B cell (primary cell): ENCODE data around the gene PSMA3. TPM values are rescaled to one million over a fixed set of nuclear protein-coding genes. Genes with fewer than 3 reads are reported as not detected.

Experiments used
- ATAC-seq: fragments of 200-7000 bp; cut with Tn5 transposase; one replicate; pipeline ENCODE4 v1.10.0; 2021; ENCODE audit warnings: low read depth, mild to moderate bottlenecking, moderate number of reproducible peaks, moderate library complexity
- CTCF ChIA-PET: fragments of 350-600 bp; sonication (Branson Sonifier 250); formaldehyde crosslinking; loops from one replicate; lab custom pipeline; 2021; ENCODE audit warnings: antibody characterized with exemption, inconsistent platforms; lab: Charles Lee
- POLR2A ChIA-PET: fragments of 350-600 bp; sonication (Branson Sonifier 250); formaldehyde crosslinking; loops from one replicate; lab custom pipeline; 2021; ENCODE audit warnings: antibody characterized with exemption; lab: Charles Lee
- DNase-seq: peaks from one replicate; pipeline ENCODE4 v3.0.0; 2013
- H2AFZ ChIP-seq: 2 replicates; pipeline ENCODE4 v1.6.1; 2012; ENCODE audit warnings: mild to moderate bottlenecking, low read depth, low read length; ENCODE audit not compliant: insufficient read depth, poor library complexity, severe bottlenecking
- H3K27ac ChIP-seq, 2 donors: 1 replicate in 1 of 2; 2 replicates in 1 of 2; pipeline ENCODE4 v1.5.1; 2012 to 2013; ENCODE audit warnings: low read length in 2 of 2, mild to moderate bottlenecking in 2 of 2, moderate library complexity in 1 of 2
- H3K27me3 ChIP-seq, 4 experiments: fragments of 200-600 bp in 1 of 4; sonication (generic) in 1 of 4; replicated peaks in 1 of 4; 1 replicate in 2 of 4; 2 replicates in 2 of 4; pipeline versions ENCODE4 v1.6.1 to v1.7.0; 2013 to 2016; ENCODE audit warnings: low read length in 3 of 4, mild to moderate bottlenecking in 2 of 4, mixed read lengths in 1 of 4, moderate library complexity in 1 of 4; ENCODE audit not compliant: insufficient read depth in 4 of 4, control insufficient read depth in 3 of 4; ENCODE audit errors: control extremely low read depth in 1 of 4
- H3K36me3 ChIP-seq, 2 experiments: replicated peaks in 1 of 2; 1 replicate in 1 of 2; 2 replicates in 1 of 2; pipeline versions ENCODE4 v1.6.1 to v1.7.1; 2013; ENCODE audit warnings: low read length in 1 of 2; ENCODE audit not compliant: insufficient read depth in 2 of 2, control insufficient read depth in 1 of 2; ENCODE audit errors: control extremely low read depth in 1 of 2, extremely low read depth in 1 of 2
- H3K4me1 ChIP-seq, 2 donors: fragments of 200-600 bp in 1 of 2; sonication (generic) in 1 of 2; 1 replicate in 1 of 2; 2 replicates in 1 of 2; pipeline versions ENCODE4 v1.5.1 to v1.6.1; 2013 to 2017; ENCODE audit warnings: low read length in 2 of 2; ENCODE audit not compliant: control insufficient read depth in 2 of 2, insufficient read depth in 2 of 2
- H3K4me2 ChIP-seq: replicated peaks from 2 replicates; pipeline ENCODE3; 2012; ENCODE audit warnings: mild to moderate bottlenecking, low read depth, low read length; ENCODE audit not compliant: poor library complexity, severe bottlenecking
- H3K4me3 ChIP-seq, 5 experiments: fragments of 200-600 bp in 1 of 5; sonication (generic) in 1 of 5; 1 replicate in 3 of 5; 2 replicates in 2 of 5; pipeline versions ENCODE4 v1.5.1 to v1.7.0; 2011 to 2016; ENCODE audit warnings: low read length in 4 of 5, mild to moderate bottlenecking in 4 of 5, low read depth in 2 of 5, control low read depth in 1 of 5, moderate library complexity in 1 of 5; ENCODE audit not compliant: insufficient read depth in 1 of 5; ENCODE audit errors: control extremely low read depth in 1 of 5, extremely low read depth in 1 of 5
- H3K79me2 ChIP-seq: fragments of 200-600 bp; sonication (generic); one replicate; pipeline ENCODE4 v1.6.0; 2016; ENCODE audit warnings: low read length; ENCODE audit not compliant: control insufficient read depth, insufficient read depth
- H3K9ac ChIP-seq: fragments of 200-600 bp; sonication (generic); 2 replicates; pipeline ENCODE4 v1.6.1; 2017; ENCODE audit warnings: mild to moderate bottlenecking, low read length, moderate library complexity
- H3K9me3 ChIP-seq, 3 donors: one replicate each; pipeline versions ENCODE4 v1.6.1 to v1.7.1; 2013; ENCODE audit warnings: low read length in 2 of 3; ENCODE audit not compliant: control insufficient read depth in 2 of 3, insufficient read depth in 1 of 3; ENCODE audit errors: control extremely low read depth in 1 of 3
- H4K20me1 ChIP-seq: 2 replicates; pipeline ENCODE4 v1.6.0; 2012; ENCODE audit warnings: mild to moderate bottlenecking, low read length; ENCODE audit not compliant: insufficient read depth, control insufficient read depth, poor library complexity, severe bottlenecking
- H3K27ac Mint-ChIP-seq: one replicate; pipeline ENCODE4 v1.8.0; 2021; ENCODE audit warnings: mixed read lengths
- H3K27me3 Mint-ChIP-seq: one replicate; pipeline ENCODE4 v1.8.0; 2021; ENCODE audit warnings: mixed read lengths
- H3K4me1 Mint-ChIP-seq: one replicate; pipeline ENCODE4 v1.8.0; 2021; ENCODE audit warnings: mixed read lengths
- H3K4me3 Mint-ChIP-seq: one replicate; pipeline ENCODE4 v1.8.0; 2021; ENCODE audit warnings: mixed read lengths
- H3K9me3 Mint-ChIP-seq: one replicate; pipeline ENCODE4 v1.8.0; 2022; ENCODE audit warnings: mixed read lengths; ENCODE audit not compliant: insufficient read depth
- CTCF ChIP-seq: fragments of 200-600 bp; IDR thresholded peaks from one replicate; pipeline ENCODE4 v1.8.0; 2022; ENCODE audit warnings: antibody characterized with exemption, mild to moderate bottlenecking
- EZH2 ChIP-seq: IDR thresholded peaks from 2 replicates; pipeline ENCODE4 v1.6.1; 2012; ENCODE audit warnings: borderline replicate concordance, low read depth, mild to moderate bottlenecking, moderate library complexity, low read length; ENCODE audit not compliant: insufficient read depth, poor library complexity, severe bottlenecking
- WGBS: methylation state at CpG from one replicate; pipeline ENCODE4 v1.1.5; 2013; ENCODE audit warnings: missing lambda C conversion rate; ENCODE audit not compliant: insufficient coverage; 5-methylcytosine and 5-hydroxymethylcytosine counted together
- intact Hi-C: fragments of 100-400 bp; cut with micrococcal nuclease; formaldehyde crosslinking; loops from one replicate; pipeline ENCODE4 v1.10.0; 2022
- polyA plus RNA-seq: library from polyadenylated mRNA; depleted of rRNA; stranded (reverse); fragments of >200 nt; gene quantifications from 2 replicates; pipeline ENCODE4 v1.2.3, GENCODE V29; 2012
- total RNA-seq, 2 donors: library from RNA; stranded (reverse); fragments of 120-200 nt in 1 of 2; gene quantifications; 1 replicate in 1 of 2; 2 replicates in 1 of 2; pipeline versions ENCODE4 v1.2.3 to v1.2.4, GENCODE V29; 2013 to 2022

The PSMA3 gene
- total and polyA plus RNA-seq, 2 donors (not counting 1 experiment from before 2014, with no cell fraction given): 57.3 to 99.2 TPM

DNA sequence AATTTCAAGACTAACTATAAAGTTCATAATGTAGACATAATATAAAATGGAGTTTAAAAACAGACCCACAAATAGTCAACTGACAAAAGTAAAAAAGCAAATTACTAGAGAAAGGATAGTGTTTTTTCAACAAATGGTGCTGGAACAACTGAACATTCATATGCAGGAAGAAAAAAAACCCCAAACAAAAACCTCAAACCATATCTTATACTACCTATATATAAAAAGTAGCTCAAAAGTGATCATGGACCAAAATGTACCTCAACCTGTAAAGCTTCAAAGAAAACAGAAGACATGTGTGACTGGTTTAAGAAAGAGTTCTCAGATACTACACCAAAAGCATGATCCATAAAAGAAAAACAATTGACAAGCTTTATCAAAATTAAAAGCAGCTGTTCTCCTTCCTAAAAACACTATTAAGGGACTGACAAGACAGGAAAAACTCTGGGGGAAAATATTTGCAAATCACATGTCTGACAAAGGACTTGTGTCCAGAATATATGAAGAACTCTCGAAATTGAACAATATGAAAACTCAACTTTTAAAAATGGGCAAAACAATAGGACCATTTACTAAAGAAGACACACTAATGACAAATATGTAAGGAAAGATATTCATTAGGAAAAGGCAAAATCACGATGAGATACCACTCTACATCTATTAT lies 31.0 kb downstream of the PSMA3 start:
- Histone ChIP-seq H3K27me3 (no peaks in the 10 kb centered on the region), H3K9me3 (no peaks in the 10 kb centered on the region), H3K27ac (peak overlapping the region in 1 of 2 donors; percentile 37), H3K9ac (no peak overlapping the region), H4K20me1 (peaks cover 31% of the 10 kb centered on the region), H3K4me1 (peaks cover 2 to 11% of the 10 kb centered on the region in 2 donors), H3K4me2 (no peak overlapping the region), H3K79me2 (peaks cover 80% of the 10 kb centered on the region), H3K4me3 (no peak overlapping the region), H2AFZ (no peak overlapping the region), H3K36me3 (peaks cover 15 to 46% of the 10 kb centered on the region in 2 experiments)
- Mint-ChIP-seq H3K27me3 (no peaks in the 10 kb centered on the region), H3K4me1 (peaks cover 37% of the 10 kb centered on the region), H3K9me3 (no peaks in the 10 kb centered on the region), H3K27ac (peak overlapping the region; percentile 58), H3K4me3 (no peak overlapping the region)
- DNase-seq (no peak), ATAC-seq (no peak)
- intact Hi-C loops: no loop called here
- ChIA-PET POLR2A (no interaction called here), CTCF (interaction anchor here (0.7 kb wide), 1 partner anchor 29 kb away, joined by 4 read pairs; no protein-coding TSS in a partner anchor)
- no CpG with 5 or more reads among the region's 2 CpGs for WGBS
- TF ChIP-seq CTCF (no peak), EZH2 (no peak)

- Histone ChIP-seq H3K4me2 (no peak overlapping the region), H3K27me3 (no peaks in the 10 kb centered on the region), H3K27ac (peak overlapping the region in 1 of 2 donors; percentile 37), H4K20me1 (peaks cover 31% of the 10 kb centered on the region), H3K4me1 (peaks cover 4 to 16% of the 10 kb centered on the region in 2 donors), H2AFZ (no peak overlapping the region), H3K9ac (no peak overlapping the region), H3K9me3 (no peaks in the 10 kb centered on the region), H3K36me3 (peaks cover 15 to 41% of the 10 kb centered on the region in 2 experiments), H3K79me2 (peaks cover 85% of the 10 kb centered on the region), H3K4me3 (no peak overlapping the region)
- intact Hi-C loops: no loop called here
- H3K27me3 Mint-ChIP-seq: no peaks in the 10 kb centered on the region
- no peak overlapping the region for H3K4me3 Mint-ChIP-seq
- no peak for ATAC-seq
- H3K4me1 Mint-ChIP-seq: peaks cover 41% of the 10 kb centered on the region
- ChIA-PET CTCF (interaction anchor here (0.7 kb wide), 1 partner anchor 30 kb away, joined by 4 read pairs; no protein-coding TSS in a partner anchor), POLR2A (interaction anchor here (0.7 kb wide), 1 partner anchor 22 kb away, joined by 3 read pairs; no protein-coding TSS in a partner anchor)
- H3K9me3 Mint-ChIP-seq: no peaks in the 10 kb centered on the region
- WGBS: no CpG with 5 or more reads among the region's 1 CpG
- no peak overlapping the region for H3K27ac Mint-ChIP-seq
- no peak for DNase-seq
- TF ChIP-seq CTCF (no peak), EZH2 (no peak)
These were observed 31.6 kb downstream of the PSMA3 start for GRCh38 chr14:58276208-58276607.
